Femur (tissue), 1 donor: ENCODE results near the gene COL18A1.

Source experiments
- DNase-seq: peaks from one replicate; pipeline ENCODE4 v3.0.0-alpha.2; 2017

Gene COL18A1

DNA sequence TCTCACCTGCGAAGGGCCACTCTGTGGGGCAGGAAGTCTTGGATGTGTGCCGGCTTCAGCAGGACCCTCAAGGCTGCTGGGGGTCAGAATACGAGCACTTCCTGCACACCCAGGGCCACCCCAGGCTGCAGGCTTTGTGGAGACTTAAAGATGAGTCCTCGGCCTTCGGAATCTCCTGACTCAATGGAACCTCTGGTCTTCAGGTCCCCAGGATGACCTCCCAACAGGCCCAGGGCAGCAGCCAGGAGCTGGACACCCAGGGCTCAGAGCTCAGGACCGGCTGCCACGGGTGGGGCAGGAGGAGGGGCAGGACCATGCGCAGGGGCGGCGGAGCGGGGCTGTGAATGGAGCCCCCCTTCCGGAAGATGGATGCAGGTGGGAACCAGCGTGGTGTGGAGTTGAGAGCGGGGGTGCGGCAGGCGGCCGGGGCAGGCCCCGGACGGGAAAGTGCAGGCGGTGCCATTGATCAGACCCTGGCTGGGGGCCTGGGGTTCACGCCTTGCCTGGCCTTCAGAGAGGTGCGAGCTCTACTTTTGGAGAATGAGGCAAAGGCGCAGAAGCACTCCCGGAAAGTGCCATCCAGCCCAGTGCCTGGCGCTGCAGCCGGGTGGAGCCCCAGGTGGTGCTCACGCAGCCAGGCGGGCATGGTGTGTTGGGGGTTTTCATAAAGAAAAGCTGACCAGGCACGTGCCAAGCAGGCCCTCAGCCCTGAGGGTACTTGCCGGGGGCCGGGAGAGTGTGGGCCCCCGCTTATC is 10.4 kb downstream of the COL18A1 start:
- DNase-seq = peak; percentile 17

DNA sequence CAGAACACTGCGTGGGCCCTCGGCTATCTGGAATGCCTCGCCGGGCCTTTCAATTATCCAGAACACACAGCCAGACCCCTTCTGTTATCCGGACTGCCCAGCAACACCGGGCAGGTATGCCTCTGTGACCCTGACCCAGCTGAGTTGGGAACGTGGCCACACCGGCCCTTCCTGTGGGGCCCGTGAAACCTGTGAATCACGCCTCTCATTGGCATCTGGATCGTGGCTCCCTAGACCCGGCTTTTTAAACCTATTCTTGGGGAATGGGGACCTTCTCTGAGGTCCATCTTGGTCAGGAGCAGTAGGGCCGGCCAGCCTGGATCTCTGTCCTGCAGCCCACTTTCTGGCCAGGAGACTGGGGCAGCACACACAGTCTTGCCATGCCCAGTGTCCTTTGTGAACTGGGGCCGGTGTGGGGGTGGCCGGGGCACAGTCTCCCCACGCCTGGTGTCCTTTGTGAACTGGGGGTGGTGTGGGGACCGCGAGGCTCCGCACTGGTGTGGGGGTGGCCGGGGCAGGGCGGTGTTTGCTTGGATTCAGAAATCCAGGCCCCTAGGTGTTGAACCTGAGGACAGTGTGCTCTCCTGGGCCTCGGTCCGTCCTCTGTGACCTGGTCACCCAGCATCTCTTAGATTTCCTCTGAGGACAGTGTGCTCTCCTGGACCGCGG is 11.1 kb downstream of the COL18A1 start:
- peak; percentile 8 for DNase-seq

DNA sequence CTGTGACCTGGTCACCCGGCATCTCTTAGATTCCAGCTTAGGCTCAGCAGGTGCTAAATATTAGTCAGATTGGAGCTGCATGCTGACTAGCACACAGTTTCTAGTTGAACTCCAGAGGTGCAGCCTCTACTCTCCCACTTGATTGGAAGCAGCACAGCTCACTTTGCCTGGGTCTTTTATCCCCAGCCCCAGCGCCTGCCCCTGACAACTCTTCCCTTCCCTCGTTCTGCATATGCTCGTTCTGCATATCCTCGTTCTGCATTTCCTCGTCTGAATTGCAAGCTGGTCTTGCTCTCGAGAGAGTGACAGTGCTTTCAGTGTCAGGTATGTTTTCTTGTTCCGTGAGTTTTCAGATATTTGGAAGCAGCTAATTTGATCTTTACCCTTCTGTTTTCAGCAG is 11.7 kb downstream of the COL18A1 start:
- DNase-seq = peak; percentile 8

DNA sequence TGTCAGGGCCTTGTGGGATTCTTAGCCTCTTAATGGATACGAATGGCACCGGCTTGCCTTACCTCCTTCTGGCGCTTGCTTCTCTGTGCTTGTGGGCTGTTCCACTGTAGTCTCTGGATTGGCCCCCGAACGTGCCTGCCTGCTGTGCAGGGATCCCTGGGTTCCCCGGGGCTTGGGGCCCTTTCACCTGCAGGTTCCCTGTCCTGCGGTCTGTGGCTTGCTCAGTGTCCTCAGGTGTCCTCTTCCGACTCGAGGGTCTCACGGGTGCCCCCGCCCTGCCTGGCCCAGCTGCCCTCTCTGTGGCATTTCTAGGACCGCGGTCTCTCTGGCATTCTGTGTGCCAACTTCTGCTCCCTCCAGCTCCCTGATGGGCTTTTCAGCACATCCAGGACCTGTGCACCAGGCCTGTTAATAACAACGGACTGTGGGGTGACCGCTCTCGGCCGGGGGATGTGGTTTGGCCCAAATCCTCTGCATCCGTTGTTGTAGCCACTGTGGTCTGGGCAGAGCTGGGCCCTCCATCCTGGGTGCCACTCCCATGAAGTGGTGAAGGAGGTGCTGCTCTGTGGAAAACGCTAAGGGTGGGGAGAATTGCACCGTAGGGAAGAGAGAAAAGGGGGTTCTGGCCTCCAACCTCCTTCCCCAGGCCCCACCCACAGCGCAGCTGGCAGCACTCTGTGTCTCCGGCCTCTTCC is 12.4 kb downstream of the COL18A1 start:
- DNase-seq = peak; percentile 19

DNA sequence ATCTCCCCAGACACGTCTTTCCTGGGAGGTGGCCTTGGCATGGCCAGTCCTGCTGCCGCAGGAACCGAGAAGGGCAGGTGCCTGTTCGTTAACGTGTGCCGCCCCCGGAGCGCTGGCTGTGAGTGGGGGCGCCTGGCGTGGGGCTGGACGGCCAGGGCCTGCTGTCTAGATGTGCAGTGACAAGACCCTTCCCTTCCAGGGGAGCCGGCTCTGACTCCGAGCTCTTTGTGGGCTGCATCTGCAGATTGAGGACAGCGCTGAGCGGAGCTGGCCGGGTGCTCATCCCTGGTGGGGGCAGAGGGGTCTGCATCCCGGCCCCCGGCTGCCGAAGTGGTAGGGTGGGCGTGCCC is 13.0 kb downstream of the COL18A1 start:
- DNase-seq = no peak

DNA sequence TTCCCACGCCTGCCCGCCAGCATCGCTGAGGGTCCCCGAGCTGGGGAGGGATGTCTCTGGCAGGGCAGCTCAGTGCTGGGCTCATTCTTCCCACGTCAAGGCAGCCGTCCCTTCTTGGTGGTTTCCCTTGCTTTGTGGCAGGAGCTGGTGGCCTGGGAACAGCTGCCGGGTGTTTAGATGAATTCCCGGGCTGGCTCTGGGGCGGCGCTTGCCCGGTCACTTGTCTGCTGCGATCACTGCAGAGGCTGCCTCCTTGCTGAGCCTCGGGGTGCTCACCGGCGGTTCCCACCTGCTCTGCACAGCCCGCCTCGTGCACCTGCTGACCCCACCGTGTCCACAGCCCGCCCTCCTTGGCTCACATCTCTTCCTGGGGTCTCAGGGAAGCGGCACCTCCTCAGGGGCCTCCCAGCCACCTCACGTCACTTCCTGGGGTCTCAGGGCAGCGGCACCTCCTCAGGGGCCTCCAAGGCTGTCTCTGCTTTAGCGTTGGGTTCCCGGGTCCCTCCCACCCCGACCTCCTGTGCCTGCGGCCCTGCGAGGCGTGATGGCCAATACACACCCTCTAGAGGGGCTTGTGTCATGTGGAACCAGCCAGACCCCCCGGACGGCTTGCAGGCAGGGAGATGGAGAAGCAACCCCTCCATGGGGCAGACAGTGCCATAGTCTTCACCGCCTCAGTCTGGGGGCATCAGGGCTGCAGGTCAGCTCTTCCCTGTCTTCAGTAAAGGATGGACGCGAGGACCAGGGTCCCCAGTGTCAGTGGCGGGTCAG is 13.5 kb downstream of the COL18A1 start:
- DNase-seq = peak; percentile 51

DNA sequence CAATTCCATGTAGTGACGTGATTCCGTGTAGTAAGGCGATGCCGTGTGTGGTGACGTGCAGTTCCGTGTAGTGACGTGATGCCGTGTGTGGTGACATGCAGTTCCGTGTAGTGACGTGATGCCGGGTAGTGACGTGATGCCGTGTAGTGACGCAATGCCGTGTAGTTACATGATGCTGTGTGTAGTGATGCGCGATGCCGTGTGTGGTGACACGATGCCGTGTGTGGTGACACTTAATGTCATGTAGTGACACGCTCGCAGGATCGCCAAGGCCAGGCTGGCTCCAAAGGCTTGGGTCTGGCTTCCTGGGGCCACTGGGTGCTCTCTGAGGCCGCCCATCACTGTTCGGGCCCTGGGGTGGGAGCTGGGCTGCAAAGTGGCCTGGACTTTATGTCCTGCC is 14.2 kb downstream of the COL18A1 start:
- DNase-seq = no peak

DNA sequence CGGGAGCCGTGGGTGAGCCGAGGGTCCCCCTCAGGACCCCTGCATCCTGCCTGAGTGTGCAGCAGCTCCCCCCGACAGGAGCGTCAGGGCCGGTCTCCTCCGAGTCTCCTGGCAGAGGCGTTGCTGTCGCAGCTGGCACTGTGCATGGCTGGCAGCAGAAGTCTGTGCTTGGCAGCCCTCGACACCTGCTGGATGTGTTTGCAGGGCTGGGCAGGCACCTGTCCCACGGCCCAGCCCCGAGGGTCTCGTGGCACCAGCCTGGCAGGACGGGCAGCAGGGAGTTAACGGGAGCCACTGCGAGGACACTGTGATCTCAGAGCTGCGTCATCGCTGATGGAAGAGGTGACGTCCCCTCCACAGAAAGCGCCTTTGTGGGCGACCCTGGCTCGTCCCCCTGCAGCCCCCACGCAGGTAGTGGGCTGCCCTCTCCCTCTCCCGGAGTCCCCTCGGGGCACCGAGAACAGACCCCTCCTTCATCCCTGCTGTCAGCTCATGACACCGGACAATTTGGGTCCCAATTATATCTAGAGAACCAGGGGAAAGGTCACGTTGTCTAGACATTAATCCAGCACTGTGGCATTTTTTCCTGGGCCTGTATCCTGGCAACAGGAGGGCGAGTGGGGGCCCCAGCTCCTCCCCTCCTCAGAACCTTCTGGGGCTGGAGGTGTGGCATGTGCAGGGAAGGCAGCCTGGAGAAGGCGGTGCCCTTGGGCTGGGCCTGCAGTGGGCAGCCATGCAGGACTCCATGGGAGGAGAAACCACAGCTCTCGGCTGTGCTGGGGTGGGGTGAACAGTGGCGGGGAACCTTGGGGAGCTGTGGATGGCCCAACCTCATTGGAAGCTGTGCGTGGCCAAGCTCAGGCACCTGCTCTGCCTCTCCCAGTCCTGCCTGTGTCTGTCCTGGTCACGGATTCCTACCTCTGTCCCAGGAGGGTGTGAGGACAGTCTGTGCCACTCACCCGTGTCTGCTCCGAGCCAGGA is 15.4 kb downstream of the COL18A1 start:
- peak; percentile 23 for DNase-seq

DNA sequence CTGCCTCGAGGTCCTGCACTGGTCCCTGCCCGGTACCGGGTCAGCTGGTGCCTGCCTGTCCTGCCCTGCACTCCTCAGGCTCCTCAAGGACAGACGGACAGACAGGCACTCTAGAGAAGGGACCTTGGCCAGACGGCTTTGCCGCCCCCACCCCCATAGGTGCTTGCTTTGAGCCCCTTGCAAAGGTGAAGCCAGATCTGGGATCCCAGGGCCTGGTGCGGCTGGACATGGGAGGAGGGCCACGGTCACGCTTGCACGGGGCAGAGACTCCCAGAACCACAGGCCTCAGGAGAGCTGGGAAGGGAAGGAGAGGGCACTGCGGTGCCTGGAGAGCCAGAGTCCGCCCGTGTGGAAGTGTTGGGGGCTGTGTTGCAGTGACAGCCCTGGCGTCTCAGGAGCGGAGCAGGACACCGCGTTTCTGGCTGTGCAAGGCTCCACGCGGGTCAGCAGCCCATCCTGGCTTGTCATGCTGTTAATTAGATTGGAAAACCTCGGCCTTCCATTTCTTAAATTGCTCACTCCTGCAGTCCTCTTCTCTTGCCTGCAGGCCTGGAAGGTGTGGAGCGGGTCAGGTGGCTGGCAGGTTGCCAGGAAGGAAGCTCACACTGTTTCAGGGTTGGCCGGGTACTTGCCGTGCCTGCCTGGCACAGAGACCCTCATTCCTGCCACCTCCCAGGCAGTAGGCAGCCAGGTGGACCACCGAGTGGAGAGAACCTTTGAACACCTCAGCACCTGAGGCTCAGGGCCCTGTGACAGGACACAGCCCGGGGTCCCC is 16.3 kb downstream of the COL18A1 start:
- peak; percentile 23 for DNase-seq

DNA sequence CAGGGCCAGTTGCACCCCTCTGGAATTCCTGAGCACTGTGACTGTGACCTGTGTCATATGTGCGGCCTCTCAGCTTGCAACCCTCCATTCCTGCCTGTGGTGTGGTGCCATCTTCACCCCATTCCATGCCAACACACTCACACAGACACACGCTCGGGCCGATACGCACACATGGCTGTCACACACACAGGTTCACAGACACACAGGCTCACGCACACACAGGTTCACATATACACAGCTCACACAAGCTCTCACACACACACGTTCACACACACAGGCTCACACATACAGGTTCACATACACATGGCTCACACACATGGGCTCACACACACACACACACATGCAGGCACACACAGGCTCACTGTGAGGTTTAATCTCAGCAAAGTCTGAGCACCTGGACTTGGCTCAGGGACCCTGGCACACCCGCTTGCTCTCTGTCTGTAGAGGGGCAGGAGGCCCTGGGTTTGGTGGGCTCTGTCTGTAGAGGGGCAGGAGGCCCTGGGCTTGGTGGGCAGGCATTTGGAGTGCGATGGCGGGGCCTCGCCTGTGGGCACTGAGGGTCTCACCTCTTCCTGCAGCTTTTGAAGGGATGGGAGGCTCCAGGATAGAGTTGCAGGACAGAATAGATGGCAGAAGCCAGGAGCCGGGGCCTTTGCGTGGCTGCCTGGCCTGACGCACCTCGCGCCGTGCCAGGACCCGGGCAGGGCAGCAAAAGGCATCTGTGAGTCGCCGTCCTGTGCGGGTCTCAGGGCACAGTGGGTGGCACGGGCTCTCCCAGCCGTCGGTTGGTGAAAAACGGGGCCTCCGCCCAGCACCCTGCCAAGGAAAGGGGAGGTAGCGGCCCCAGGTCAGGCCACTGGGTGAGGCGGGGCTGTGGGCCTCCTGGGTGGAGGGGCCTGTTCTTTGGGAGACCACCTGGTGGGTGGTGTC is 17.1 kb downstream of the COL18A1 start:
- no peak for DNase-seq

DNA sequence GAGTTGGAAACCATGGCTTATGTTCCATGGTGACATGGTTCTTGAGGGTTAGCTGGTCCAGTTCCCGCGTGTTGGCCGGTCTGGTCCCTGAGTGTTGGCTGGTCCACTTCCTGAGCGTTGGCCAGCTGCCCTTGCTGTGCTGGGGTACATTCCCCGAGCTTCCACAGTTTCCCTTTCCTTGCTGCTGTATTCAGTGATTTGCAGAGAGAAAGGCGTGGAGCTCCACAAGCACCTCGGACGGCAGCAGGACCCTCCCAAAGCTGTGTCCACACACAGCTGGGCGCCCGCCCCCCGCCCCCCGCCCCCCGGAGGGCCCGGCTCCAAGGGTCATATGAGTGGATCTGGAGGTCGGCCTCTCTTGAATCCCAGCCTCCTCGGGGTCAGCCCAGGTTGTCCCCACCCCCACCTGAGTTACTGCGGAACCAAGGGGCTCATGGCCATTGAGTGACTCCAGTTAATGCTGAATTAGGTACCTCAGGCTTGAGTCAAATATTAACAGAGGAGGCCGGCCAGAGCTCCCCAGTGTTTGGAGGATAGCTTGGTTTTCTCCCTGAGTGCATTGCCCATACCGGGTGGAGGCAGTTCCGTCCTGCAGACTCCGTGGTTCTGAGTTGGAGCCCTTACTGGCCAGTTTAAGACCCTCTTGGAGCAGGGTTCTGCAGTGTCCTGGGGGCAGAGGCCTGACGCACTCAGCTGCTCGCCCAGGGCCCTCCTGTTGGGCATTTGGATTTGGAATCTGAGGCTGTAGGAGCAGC is 18.4 kb downstream of the COL18A1 start:
- DNase-seq = no peak

DNA sequence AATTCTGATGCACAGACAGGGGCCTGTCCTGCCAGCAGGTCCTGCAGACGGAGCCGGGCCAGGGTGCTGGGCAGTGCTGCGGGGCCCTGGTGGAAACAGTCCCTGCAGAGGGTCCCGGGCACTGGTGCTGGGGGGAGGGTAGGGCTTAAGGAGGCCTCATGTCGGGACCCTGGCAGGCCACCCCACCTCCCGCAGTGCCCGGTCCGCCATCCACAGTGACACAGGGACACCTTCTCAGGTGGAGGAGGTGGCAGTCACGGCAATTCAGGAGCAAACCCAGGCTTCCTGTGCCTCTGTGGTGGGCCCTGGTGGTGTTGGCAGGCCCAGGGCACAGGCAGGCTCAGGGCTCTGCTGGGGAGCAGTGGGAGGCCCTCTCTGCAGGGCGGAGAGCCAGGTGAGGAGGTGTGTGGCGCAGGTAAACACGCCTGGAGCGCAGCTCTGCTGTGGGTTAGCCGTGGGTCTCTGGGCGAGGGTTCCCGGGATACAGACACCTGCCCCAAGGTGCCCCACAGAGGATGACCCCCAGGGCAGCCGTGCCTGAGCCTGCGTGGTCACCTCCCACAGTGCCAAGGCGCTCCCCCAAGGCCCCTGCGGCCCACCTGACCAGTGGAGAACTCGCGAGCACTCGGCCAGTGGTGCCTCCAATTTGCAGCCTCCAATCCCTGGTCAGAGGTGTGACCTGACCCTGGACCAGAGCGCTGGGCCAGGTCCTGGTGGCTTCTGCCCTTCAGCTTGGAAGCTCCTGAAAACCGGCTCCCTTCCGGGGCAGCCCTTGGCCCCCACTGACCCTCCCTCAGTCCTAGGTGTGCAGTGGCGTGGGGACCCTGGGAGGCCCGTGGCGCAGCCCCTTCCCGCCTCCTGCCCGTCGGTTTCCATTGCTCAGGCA is 19.2 kb downstream of the COL18A1 start:
- DNase-seq = no peak

DNA sequence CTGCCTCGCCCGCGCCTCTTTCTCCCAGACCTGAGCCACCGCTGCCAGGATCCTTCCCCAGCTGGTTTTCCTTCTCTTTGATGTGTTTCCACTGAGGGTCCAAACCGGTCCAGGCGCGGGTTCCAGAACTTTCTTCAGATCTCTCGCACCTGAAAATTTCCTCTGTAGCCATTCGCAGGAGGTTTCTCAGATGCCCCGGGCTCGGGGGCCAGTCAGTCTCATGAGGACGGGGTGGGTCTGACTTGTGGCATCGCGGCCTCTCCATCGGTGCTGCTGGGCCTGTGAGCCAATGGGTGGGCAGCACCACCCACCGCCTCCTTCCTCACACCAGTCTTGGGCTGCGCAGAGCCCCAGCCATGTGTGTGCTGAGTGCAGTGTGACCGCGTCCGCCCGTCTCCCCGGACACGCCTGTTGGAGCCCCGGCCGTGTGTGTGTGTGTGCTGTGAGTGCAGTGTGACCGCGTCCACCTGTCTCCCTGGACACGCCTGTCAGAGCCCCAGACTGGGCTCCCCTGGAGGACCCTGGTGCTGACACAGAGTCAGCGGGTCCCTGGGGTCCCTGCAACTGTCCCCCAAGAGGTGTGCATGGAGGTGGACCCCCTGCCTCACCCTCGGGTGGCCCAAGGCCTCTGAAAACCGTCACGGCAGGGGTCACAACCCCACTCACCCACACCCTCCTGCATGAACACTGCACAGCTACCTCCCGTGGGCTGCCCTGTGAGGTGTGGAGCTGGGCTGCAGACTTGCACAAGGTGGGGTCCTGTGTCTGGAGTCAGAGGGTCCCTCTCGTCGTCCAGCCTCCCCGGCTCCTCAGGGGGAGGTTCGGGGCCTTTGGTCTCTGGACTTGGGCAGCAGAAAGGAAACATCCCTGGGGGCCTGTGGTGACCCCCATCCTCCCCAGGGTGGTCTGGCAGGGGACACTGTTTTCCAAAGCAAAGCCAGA is 20.2 kb downstream of the COL18A1 start:
- no peak for DNase-seq

DNA sequence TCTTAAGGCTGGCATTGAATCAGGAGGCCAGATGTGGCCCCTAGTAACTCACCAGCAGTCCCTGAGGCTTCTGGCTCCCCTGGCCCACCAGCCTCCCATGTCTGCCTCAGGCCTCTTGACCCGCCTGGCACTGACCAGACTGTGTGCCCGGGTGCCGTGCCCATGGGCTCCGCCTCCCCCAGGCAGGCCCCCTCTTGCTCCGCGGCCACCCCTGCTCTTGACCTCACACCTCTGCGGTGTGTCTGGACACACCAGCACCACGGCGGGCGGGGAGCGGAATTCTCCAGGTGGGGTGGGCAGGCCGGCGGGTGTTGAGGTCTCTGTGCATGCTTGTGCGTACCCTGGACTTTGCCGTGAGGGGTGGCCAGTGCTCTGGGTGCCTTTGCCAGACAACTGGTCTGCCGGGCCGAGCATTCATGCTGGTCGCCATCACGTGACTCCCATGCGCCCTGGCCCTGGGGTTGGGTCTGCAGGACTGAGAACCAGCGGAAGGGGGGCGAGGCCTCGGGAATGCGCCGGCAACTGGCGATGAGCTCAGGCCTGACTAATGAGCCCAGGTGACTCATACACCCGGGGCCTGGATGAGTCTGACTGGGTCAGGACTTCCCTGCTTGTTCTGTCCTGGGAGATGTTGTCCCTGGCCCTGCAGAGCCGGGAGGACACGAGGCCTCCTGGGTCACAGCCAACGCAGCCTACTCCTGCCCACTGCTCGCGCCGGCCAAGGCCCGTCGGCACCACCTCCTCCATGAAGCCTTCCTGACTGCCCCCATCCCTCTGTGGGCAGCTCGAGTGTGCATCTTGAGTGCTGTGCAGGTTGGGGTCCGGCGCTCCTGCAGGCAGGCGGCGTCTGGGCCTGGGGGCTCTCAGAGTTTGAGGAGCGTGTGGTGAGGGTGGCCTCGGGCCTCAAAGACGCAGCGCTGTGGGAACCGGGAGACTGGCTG is 22.6 kb downstream of the COL18A1 start:
- no peak for DNase-seq

DNA sequence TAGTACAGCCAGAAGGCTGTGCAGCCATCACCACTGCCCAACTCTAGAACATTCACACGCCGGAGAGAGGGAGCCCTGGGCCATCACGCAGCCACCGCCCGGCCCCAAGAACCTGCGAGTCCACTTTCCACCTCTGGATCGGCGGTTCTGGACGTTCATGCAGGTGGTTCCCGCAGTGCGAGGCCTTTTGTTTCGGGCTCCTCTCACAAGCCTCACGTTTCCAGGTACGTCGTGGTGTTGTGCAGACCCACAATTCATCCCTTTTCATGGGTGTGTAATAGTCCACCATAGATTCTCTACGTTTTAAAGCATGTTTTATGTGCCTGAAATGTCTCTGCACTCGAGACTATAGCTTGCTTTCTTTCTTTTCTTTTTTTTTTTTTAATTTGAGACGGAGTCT is 23.6 kb downstream of the COL18A1 start:
- no peak for DNase-seq
